NCI-H345 treated with DMSO at 0.1 percent for 48 hours (cell line): Measurements from ENCODE around the gene LUZP2.

Experiments
- DNase-seq: peaks from one replicate; lab custom pipeline; 2025; ENCODE audit not compliant: unreplicated experiment; lab: John Stamatoyannopoulos, UW

Gene LUZP2

DNA sequence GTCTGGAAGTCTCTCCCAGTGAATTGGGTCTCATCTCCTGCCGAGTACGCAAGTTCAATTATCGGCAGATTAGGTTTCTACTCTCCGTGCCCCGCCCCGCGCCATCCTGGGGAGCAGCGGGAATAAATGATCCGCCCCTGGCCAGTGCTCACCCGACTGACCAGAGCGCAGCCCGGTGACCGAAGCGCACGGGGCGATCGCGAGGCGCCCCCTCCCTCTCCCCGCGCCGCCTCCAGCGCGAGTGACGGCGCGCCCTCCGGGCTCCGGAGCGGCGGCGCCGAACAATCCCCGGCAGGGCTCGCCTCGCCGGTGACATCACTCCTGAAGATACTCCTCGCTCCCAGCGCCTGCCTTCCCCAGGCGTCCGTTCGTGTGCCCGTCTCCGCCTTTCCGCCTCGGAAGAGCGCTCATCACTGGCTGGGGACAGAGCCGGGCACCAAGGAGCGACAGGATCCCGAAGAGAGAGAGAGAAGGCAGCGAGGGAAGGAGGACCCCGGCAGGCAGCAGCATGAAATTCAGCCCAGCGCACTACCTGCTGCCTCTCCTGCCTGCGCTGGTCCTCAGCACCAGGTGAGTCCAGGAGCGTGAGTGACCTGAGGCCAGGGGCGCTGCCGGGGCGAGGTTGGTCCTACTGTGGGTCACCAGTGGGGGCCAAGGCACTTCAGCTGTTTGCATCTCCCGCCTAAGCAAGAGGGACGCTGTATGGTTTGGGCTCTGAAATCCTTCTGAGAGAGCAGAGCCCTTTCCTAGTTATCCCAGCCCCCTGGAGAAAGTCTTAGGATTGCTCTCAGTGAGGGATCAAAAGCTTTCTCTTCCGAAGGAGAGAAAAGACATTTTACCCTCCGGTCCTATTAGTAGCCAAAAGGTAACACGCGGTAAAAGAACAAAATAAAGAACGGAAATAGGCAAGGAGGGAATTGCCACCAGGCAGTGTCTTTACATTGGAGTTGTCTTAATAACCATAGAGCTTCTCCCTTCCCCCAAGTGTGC lies at the start of gene LUZP2:
LUZP2 (plus strand) TSS at position 318 of the 990 bp plus-strand sequence.
- DNase-seq: peak; percentile 48

DNA sequence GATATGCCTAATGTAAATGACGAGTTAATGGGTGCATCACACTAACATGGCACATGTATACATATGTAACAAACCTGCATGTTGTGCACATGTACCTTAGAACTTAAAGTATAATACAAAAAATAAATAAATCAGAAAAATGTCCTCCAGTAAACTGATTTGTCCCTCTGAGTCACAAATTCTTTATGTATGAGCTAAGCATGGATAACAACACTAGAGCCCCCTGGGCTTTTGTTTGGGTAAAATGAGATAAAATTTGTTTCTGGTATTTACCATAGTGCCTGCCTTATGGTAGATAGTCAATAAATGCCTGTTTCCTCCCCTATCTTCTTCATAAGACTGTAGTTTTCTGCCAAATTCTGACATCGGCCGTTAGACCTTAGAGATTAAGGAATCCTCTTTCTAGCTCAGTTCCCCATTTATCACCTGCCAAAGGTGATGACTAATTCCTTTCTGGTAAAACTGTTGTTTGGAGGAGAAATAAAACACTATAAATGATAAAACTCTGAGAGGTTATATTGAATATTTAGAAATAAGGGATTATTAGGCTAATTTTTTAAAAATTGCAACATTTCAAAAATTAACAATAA lies 43.6 kb upstream of the LUZP2 start:
- DNase-seq: no peak

DNA sequence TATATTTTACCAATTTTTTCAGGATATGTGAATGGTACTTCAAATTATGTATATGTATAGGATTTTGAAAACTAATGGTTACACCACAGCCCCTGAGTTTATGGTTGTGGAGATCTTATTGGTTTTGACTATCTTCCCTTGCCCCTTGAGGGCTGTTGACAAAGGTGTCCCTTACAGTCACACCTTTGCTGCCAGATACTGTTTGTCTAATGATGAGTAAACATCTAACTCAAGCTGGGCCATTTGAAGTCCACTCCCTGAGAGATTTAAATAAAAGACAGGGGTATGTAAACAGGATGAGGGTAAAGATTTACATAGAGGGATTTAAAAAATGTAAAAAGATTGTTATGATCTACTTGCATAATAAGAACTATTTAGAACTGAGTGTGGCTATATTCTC lies 38.9 kb upstream of the LUZP2 start:
- DNase-seq: peak; percentile 7

DNA sequence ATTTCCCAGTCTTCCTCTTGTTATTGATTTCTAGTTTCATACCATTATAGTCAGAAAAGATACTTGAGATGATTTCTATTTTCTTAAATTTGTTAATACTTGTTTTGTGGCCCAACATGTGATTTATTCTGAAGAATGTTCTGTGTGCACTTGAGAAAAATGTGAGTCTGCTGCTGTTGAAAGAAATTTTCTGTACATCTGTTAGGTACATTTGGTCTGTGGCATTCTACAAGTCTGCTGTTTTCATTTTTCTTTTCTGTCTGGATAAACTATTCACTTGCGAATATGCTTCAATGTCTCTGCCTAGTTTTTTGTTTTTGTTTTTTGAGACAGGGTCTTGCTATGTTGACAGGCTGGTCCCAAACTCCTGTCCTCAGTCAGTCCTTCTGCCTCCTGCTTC lies 26.4 kb upstream of the LUZP2 start:
- DNase-seq: no peak

DNA sequence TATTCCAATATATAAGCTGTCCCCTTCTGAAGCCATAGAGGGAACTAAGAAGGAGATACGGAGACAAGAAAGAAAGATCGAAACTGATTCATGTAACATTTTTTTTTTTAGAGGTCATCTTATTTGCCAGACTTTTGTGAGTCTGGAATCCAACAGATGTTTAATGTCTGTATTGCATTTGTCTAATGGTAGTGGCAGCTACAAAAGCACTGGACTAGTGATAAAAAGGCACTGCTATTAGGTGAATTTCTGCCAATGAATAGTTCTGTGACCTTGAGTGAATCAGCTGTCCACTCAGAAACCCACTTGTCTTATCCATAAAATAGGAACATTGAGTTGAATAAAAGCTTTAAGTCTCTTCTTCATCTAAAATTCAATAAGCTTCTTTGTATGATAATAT lies 25.8 kb upstream of the LUZP2 start:
- no peak for DNase-seq

DNA sequence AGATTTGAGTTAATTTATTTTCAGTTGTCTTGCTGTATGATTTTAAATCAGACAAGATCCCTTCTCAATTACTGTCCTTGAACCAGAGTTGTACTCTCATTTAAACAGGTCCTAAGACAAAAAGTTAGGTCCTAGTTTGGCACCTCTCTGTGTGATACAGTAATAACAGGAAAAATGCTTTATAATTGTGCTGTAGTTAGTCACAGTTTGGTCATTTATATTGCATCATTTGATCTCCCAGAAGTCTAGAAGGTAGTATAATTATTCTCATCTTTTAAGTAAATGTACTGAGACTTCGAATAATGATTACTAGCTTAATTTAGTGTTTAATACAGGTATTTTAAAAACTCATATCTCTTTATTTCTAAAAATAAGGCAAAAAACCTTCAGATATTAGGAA lies 18.1 kb upstream of the LUZP2 start:
- no peak for DNase-seq

DNA sequence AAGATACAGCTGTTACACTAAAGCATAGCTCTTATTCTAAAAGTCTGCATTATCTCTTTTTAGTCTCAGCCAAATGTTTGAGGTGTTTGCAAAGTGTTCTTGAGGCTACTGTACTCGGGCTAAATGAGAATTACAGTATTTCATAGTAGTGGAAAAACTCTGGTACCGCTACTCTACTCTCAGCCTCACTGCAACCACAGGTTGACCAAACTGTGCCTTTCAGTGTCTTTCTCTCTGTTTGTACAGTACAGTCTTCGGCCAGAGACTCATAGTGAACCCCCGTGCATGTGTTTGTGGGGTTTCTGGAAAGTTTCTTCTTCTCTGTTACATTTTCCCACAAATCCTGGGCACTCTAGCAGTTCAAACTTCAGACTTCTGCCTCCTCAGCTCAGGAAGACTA lies 7.4 kb upstream of the LUZP2 start:
- DNase-seq: no peak

DNA sequence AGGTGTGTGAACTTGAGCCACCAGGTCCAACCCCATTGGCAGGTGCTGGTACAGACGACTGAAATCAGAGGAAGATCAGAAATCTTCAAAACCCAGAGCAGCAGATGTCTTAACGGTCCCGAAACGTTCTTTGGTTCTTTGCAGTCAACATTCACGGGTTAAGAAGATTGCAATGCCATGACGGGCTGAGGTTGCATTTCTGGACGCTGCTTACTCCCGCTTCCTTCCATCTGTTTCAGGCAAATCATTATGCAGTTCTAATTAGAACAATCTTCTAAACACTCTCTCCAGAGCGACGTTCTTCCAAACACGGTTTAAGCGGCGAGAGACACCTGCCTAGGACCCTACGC lies 492 bp upstream of the LUZP2 start:
- DNase-seq: peak; percentile 33

DNA sequence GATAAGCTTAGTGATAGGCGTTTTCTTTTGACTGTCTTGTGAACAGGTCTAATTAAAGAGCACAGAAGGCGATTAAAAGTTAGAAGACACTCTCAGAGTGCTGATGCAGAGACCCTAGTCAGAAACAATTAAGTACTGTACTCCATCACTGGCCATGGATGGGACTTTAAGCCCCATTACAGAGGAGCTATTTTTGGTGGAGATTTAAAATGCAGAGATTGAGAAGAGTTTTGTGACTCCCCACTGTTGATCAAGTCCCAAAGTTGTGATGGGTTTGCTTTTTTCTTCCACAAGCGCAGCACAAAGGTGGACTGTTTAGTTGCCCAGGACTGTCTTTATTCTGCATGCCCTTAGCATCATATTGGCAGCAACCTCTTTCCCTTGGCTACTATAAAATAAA lies 978 bp downstream of the LUZP2 start:
- no peak for DNase-seq

DNA sequence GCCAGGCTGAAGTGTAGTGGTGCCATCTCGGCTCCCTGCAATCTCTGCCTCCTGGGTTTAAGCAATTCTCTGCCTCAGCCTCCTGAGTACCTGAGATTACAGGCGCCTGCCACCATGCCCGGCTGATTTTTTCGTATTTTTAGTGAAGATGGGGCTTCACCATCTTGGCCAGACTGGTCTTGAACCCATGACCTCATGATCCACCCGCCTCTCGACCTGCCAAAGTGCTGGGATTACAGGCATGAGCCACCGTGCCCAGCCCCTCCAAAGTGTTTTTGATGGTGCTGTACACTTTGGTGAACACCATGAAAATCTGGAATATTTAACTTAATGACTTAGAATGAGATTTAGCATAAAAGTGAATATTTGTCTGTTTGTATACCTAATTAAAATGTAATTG lies 5.6 kb downstream of the LUZP2 start:
- DNase-seq: no peak

DNA sequence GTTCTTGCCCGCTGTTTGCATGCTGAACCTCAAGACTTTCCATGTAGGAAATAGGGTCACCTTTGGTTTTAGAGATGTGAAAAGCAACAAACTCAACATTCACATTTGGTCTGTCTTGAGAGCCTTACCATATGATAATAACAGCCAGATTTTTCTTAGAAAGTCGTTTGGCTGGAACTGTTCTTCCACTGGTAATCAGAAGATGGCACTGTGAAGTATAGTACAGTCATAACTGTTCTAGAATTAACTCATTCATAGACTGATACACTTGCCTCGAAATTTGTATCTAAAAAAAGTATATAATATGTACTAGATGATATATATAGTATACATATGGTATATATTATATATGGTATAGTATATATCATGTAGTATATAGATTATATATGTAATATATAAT lies 12.3 kb downstream of the LUZP2 start:
- no peak for DNase-seq

DNA sequence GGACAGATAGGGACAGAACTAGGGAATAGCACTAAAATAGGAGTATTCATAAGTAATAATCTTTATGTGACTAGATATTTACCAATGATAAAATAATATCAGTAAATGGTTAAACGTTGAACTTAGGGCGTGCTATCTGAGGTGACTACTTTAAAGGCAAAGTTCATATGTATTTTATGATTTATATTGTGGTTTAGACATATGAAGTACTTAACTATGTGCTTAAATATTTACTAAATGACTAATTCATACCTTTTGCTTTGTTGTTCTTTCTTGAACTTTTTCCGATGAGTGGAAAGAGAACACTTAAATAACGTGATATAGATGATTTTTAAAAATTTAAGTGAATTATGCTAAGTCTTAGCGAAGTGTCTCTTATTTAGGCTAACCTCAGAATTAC lies 14.7 kb downstream of the LUZP2 start:
- DNase-seq: no peak

DNA sequence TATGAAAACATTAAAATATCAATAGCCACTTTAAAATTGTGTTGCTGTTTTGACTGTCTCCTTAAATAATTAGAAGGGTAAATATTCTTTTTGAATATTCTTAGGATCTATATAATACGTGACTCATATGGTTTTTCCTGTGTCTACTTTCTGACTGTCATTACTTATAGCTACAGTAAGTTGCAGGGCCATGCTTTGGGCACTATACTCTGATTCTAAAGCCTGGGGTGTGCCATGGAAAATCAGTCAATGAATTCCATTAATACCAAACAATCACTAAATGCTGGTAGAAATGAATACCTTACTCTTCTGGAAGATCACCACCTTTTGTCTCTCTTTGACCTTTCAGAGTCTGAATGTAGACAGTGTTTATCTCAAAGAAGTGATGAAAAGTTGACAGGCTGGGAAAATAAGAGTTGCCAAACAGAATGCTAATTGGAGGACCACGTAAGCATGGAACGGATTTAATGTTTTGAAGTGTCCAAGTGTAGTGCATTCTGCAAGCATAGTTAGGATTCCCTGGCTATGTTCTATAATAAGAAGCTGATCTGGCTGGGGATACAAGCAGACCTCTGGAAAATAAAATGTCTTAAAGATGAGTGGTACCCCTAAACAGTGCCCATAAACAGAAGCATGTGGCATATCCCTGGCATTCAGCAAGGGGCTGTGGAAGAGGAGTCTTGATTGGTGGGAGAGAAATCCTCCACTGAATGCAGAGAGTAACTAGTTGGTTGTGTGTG lies 16.8 kb downstream of the LUZP2 start:
- no peak for DNase-seq

DNA sequence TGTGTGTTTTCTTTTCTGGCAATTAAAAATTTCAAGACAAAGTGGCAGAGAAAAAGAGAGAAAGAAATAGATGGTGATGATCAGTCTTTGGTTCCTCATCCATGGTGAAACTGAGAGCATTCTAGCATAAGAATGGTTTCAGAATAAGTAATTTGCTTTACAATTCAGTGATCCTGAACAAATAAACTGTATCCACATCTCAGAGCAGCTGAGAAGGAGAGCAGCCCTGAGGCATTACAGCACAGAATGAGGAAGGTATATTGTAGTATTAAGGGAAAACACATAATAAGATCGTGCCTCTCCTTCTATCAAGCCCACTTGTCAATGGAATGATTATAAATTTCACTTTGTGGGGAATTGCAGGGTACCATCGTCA lies 17.4 kb downstream of the LUZP2 start:
- DNase-seq: no peak

DNA sequence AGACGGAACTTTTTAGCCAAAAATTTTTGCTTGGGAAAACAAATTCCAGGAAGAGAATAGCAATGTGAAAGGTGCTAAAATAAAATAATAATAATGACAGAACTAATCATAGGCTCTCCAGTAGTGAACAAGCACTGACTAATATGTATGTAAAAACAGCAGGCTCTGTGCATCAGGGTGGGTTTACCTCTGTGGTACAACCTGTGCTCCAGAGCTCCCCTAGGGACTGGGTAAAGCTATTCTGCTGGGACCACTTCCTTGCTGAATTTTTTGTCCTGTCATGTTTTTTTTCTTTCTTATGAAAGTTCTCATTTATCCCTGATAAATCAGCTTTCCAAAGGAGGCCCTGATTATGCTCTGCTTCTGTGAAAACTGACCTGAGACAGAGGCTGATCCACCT lies 18.8 kb downstream of the LUZP2 start:
- DNase-seq: no peak

DNA sequence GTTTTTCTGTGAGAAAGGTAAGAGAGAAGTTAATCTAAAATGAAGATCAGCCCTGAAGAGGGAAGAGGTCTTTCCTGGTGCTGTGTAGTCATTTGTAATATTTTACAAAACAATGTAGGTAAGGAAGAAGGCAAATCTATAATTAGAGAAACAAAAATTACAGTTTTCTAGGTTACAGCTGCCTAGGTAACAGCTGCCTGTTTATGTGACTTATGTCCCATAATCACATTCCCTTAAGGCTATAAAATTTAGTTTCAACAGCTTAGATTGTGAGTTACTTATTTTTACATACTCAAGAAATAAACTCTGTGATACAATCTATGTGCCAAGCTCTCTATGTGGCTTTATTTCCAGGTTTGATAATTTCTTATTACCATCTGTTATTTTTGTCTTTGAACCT lies 19.8 kb downstream of the LUZP2 start:
- DNase-seq: no peak

DNA sequence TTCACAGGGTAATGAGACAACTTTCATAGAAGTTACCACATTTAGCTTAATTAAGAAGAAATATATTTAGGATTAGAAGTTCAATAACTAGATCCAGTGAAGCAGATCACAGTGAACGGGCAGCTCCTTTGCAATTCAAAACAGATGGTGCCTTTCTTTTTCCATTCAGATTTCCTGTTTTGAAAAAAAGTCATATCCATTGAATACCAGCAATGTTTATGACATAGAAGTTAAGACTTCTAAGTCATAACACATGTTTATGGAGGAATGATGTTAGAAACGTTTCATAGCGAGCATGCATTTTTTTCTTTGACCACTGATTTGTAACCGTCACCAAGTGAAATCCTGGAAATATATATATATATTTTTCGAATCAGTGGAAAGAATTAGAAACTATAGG lies 24.7 kb downstream of the LUZP2 start:
- DNase-seq: no peak

DNA sequence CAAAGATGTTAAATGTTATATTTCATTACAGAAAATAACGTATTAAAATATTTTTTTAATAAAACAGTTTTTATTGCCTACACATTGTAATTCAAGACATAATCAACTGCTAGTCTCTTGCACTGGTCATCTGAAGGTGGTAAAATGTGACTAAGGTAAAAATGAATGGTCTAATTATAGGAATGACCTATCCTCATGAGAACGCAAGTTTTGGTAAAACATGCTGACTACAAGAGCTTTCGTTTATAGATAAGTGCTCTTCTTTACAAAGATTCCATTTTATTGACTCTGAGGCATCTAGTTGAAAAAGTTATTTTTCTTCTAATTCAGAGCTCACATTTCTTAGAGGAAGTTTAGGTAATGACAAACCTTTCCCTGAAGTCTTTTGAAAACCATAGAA lies 27.3 kb downstream of the LUZP2 start:
- no peak for DNase-seq

DNA sequence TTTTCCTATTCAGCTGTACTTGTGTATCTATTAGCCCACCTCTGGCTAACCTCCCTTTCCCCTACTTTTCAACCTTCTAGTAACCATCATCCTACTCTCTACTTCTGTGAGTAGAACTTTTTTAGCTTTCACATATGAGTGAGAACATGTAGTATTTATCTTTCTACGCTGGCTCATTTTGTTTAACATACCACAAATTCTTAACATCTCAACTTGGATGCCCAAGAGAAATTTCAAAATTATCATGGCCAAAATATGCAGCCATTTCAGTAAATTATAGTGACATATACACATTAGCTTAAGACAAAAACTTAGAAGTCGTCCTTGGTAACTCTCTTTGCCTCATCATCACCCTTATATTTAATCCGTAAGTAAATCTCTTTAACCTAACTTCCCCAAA lies 34.7 kb downstream of the LUZP2 start:
- DNase-seq: no peak

DNA sequence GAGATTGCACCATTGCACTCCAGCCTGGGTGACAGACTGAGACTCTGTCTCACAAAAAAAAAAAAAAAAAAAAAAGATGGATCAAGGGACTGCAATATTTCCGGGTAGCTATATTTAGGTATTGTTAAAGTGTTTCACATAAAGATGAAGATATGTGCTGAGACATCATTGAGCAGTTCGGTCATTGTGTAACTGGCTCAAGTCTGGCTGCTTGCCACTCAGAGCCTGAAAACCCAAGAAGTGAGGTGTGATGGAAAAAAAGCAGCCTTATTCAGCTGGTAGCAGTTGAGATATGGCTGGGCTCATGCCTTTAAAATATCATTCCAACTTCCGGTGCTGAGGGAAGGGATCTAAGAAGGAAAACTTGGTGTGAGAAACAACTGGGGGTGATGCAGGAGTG lies 46.9 kb downstream of the LUZP2 start:
- no peak for DNase-seq

DNA sequence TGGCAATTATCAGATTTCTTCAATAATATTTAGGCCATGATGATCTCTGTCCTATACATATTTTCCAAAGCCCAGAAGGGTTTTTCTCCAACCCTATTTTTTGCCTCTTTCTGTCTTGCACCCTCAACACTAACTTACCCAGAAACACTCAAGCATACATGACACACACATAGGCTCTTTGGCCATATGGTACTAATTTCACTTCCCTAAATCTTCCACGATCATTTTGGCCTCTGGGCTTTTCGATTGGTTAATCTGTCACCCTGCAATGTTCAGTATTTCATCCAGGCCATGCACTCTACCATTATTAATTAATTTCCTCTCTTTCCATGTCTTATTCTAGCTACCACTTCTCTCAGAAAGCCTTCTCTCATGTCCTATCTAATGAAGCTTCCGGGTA lies 59.8 kb downstream of the LUZP2 start:
- DNase-seq: no peak

DNA sequence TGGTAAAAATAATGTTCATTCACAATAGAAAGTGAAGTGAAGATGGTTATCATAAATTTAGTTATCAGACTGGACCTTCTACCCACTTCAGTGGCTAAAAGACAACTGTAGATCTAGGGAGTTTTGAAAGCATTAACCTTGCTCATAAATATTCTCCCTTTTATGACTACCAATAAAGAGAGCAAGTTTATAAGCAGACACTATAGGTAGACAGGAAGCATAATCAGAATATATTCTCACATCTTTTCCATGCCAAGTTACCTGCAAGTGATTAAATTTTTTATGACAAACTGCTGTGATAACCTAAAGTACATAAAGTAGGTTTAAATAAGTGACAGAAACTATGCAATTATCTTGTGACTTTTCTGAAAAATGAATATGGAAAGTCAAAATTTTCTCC lies 62.5 kb downstream of the LUZP2 start:
- no peak for DNase-seq
